ENCODE results near the gene RXFP1.

The RXFP1 gene

GRCh38 chr4:158521484-158522088 lies at the start of gene RXFP1:
RXFP1 (plus strand) TSS chr4:158521882; CDS start chr4:158521977, 95 bp downstream.
- no peak for DNase-seq (ENCODE audit: low spot score)

GRCh38 chr4:158481811-158482210 lies 39.9 kb upstream of the RXFP1 start:
- no peak for DNase-seq (ENCODE audit: low spot score)

DNA sequence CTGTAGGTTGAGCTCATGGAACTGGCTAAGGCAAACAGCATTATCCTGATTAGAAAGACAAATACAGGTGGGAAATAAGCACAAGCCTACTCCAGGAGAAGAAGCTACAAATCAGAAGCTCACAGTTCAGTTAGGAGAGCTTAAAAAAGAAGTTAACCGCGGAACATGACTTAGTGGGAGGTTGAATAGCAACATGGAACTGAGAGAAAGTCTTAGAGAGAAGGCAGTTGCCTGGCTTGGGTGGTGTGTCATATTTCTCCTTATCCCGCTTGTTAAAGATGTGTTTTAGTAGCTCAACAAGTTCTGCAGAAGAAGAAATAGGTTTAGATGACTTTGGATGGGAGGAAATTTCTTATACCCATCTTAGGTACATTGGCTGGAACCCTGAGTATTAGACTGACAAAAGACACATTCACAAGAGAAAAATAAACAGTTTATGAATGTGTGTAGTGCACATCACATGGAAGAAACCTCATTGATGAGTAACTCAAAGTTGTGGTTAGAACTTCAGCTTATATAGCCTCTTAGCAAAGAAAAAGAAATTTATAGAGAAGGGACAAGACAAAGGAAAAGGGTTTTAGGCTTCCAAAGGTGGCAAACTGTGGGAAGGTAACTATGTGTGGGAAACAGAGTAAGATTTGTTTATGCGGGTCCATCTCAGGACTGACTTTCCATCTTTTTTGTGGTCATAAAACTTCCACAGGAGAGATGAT lies 37.4 kb upstream of the RXFP1 start:
- no peak for DNase-seq (ENCODE audit: low spot score)

- no peak for DNase-seq (ENCODE audit: low spot score)
These were observed 31.1 kb upstream of the RXFP1 start for GRCh38 chr4:158490629-158491028.

DNA sequence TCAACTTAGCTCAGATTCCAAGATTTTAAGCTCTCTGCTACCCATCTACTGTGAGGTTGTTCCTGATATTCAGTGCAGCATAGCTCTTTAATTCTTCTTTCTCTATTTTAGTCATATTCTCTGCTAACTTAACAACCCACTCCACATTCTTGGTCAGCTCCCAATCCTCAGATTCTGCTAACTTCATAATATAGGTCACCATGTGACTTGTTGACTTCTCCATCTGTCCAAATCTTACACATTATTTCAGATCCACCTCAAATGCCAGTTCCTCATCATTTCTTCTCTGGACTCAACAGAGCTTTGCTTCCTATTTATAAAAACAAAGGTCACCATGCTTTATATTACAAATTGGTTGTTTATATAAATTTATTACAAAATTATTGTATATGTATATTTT lies 29.3 kb upstream of the RXFP1 start:
- no peak for DNase-seq (ENCODE audit: low spot score)

GRCh38 chr4:158496030-158496741 lies 25.5 kb upstream of the RXFP1 start:
- DNase-seq (ENCODE audit: low spot score): peak; percentile 52

- no peak for DNase-seq (ENCODE audit: low spot score)
These were observed 21.6 kb upstream of the RXFP1 start for GRCh38 chr4:158500054-158500453.

- DNase-seq (ENCODE audit: low spot score): no peak
These were observed 8.4 kb upstream of the RXFP1 start for GRCh38 chr4:158513256-158513655.

DNA sequence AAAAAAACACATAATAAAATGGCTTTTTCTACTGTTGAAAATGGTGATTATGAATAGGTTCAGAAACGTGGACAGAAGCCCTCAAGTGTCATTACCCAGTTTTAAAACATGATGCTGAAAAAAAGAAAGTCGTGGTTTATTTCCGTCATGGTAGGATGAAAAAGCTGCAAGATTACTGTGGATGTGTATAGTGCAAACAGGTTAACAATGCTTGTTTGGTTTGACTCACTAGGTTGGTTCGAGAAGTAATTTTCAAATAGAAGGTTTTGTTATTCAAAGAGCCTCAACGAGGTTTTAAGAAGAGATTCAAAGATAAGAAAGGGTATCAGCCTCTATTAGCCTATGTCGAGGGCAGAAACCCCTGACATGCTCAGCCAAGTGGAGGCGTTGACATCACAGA lies 2.5 kb upstream of the RXFP1 start:
- no peak for DNase-seq (ENCODE audit: low spot score)

DNA sequence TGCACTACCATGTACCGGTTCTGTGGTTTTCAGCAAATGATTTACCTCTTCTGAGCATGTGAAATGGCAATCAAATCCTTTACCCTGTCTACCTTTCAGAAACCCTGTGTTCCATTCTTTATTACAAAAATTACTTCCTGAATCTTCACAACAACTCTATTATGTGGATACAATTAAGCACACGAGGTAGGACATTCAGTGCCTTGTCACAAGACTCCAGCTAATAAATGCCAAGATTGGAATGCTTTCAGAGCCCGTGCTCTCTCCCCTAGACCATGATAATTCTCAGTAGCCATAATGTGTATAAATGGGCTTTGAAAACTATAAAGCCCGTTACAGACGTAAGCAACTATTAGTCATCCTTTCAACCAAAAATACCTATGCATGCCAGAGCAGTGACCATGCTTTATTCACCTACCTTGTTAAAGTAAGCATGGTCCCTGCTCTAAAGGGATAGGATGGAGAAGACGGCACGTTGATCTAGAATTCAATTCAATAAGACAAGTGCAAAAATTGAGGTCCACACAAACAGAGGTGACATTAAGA lies 2.4 kb downstream of the RXFP1 start:
- no peak for DNase-seq (ENCODE audit: low spot score)

DNA sequence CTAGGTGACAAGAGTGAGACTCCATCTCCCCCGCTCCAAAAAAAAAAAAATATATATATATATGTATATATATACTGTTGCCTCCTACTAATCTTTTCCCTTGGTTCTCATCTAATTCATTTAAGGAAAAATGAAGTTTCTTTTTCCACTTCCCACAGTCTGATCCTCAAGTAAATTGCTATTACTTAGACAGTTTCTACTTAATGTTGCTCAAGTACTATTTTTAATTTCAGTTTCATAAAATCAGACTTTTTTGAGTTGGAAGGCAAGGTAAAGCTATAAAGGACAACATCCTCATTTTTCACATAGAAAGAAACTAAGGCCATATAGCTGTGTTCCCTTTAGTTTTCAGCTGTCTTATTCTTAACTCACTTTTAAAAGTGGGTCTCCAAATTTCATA lies 5.8 kb downstream of the RXFP1 start:
- no peak for DNase-seq (ENCODE audit: low spot score)

DNA sequence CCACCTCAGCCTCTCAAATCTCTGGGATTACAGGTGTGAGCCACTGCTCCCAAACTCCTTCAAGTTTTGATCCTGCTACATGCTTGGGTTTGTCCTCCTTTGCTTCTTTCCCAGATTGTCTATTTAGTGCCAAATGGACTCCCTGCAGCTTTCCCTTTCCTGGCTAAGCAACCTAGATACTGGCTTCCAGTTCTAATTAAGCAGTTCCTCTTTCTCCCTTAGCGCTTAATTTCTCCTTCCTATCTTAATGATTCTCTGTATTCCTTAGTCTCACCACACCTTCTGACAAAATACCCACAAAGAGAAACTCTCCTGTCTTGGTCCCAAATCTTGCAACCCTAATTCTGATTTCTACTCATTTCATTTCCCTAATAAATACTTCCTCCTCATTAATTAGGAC lies 7.8 kb downstream of the RXFP1 start:
- no peak for DNase-seq (ENCODE audit: low spot score)

DNA sequence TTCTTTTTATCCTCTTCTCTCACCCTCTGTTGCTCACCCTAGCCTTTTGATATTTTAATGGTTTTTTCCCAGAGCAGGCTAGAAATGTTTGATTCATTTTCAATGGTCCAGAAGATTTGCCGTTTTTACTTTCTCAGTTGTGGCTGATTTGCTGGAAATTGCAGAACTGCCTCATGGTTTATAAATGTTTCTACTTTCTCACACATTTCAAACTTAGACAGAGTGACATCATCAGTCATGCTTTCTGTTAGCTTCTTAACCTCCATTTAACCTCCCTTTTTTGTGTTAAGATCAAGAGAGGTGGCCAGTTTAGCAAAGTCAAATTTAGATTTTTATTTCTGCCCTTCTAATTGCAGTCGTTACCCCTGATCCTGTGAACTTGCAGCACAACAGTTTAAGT lies 8.7 kb downstream of the RXFP1 start:
- DNase-seq (ENCODE audit: low spot score): no peak

DNA sequence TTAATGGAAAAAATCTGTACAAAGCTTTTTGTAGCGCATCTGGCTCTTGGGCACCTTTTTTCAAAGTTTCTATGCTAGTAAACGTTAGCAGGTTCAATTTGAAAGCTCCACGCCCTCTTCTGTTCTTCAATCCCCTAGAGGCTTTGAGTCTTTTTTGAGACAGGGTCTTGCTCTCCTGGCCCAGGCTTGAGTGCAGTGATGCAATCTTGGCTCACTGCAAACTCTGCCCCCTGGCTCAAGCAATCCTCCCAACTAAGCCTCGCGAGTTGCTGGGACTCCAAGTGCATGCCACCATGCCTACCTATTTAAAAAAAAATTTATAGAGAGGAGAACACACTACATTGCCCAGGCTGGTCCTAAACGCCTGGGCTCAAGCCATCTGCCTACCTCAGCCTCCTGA lies 9.2 kb downstream of the RXFP1 start:
- no peak for DNase-seq (ENCODE audit: low spot score)

DNA sequence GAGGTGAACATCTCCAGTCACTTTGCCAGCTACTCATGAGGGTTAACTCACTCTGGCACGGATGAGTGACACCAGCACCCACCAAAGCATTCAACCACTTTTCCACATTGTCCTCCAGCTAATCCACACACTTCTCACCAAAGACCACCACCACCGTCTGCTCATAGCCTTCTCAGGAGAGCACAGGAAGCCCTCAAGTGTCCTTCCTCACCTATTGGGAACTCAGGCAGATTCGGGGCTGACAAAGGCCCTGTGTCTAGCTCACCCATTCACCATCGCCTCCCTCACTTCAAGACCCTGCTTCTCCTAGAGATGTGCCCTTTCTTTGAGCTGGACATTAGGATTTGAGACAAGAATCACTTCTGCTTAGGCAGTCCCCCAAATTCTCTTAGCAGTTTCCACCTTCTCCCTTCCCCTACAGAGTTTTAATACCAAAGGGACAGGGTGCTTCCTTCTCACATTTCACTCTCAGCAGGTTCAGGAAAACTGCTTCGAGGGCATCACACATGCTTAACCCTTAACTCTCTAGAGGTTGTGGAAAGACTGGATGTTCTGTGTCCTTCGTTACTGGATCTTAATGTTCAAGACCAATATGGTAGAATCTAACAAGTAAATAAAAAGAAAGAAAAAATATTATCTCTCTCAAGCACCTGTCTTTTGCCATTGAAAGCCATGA lies 11.0 kb downstream of the RXFP1 start:
- no peak for DNase-seq (ENCODE audit: low spot score)

GRCh38 chr4:158534727-158535126 lies 13.0 kb downstream of the RXFP1 start:
- DNase-seq (ENCODE audit: low spot score): no peak

DNA sequence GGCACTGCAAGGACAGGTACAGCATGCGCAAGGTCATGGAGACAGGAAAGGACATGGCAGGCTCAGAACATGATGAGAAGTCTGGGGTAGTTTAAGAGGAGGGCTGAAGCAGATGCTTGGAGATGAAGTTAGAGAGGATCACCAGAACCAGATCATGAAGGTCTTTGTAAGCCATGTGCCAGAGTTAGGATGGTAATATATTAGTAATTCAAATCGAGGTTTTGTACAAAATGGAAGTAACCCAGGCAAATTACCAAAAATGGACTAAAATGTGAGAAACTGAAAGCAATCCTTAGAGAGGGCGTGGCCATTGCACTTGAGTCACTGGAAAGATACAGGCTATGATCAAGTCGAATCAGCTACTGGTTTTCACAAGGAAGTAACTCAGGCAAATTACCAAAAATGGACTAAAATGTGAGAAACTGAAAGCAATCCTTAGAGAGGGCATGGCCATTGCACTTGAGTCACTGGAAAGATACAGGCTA lies 13.5 kb downstream of the RXFP1 start:
- no peak for DNase-seq (ENCODE audit: low spot score)

DNA sequence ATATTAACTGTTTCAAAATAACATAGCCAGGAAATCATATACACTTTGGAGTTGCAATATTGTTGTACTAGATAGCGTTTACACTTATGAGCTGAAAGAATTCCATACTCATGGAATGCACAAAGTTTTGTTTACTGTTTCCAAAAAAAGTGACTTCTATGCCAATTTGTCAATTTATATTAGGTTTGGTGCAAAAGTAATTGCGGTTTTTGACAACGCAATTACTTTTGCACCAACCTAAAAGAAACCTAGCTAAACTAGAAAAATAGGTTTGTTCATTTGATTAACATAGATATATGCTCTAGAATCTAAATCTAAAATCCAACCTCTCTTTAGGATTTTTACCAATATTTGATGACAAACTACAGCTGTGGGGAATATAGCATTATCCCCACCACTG lies 15.2 kb downstream of the RXFP1 start:
- DNase-seq (ENCODE audit: low spot score): no peak

DNA sequence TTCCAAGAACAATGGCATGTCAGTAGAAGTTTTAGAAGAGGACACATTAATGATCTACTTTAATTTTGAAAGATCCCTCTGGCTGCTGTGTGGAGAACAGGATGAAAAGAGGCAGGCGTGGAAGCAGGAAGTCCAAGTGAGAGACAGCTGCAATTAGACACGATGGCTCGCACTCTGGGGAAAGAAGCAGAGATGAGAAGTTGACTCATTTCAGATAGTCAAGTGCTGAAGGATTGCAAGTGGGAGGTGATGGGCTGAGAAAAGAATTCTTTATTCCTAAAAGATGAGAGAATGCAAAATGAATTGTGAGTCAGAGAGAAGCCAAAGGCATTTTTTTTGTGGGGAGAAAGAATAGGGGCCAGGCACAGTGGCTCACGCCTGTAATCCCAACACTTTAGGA lies 16.5 kb downstream of the RXFP1 start:
- no peak for DNase-seq (ENCODE audit: low spot score)

DNA sequence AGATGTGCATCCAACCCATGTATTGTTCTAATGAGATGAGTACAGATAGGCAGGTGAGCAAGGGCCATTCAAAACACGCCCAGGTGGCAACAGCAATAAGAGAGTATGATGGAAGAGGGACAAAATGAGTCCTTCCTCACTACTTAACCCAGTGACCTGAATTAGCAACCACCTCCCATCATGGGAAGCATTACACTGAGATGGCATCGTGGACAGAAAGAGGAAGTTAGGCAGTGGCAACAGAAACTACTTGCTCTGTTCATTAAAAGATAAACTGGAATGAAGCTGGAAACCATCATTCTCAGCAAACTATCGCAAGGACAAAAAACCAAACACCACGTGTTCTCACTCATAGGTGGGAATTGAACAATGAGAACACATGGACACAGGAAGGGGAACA lies 17.2 kb downstream of the RXFP1 start:
- DNase-seq (ENCODE audit: low spot score): no peak

DNA sequence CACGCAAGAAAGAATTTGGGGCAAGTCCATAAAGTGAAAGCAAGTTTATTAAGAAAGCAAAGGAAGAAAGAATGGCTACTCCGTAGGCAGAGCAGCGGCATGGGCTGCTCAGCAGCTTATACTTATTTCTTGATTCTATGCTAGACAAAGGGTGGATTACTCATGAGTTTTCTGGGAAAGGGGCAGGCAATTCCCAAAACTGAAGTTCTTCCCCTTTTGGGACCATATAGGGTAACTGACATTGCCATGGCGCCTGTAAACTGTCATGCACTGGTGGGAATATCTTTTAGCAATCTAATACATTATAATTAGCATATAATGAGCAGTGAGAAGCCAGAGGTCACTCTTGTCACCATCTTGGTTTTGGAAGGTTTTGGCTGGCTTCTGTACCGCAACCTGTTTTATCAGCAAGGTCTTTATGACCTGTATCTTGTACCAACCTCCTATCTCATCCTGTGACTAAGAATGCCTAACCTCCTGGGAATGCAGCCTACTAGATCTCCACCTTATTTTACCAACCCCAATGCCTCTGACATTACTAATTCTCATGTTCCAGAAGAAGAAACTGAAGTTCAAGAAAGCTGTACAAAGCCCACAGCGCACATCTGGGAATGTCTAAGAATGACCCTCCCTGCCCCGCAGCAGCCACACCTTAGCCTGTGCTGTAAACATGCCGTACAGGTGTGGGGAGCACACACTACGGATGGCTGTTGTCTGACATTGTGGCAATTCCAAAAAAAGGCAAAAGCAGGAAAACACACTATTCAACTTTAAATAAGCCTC lies 18.6 kb downstream of the RXFP1 start:
- no peak for DNase-seq (ENCODE audit: low spot score)

- no peak for DNase-seq (ENCODE audit: low spot score)
These were observed 19.8 kb downstream of the RXFP1 start for GRCh38 chr4:158541506-158541905.
